A549 (cell line): ENCODE measurements around the gene CEP85L. TPM values are rescaled to one million over a fixed set of nuclear protein-coding genes. Genes with fewer than 3 reads are reported as not detected.

Experiments
- ATAC-seq, 2 experiments: fragments of 200-7000 bp in 1 of 2; fragments of >200 bp in 1 of 2; cut with Nextera tagmentation in 1 of 2; cut with Tn5 transposase in 1 of 2; 3 replicates each; pipeline versions ENCODE4 v1.8.0 to v1.9.1; 2018 to 2020; ENCODE audit warnings: mild to moderate bottlenecking in 1 of 2, moderate library complexity in 1 of 2
- CTCF ChIA-PET: fragments of 300-600 bp; sonication (Branson Sonifier 250); formaldehyde crosslinking; extraction: SDS; loops from one replicate; lab custom pipeline; 2021; ENCODE audit warnings: antibody characterized with exemption, inconsistent platforms; lab: Yijun Ruan, JAX
- POLR2A ChIA-PET: fragments of 350-600 bp; formaldehyde crosslinking; extraction: SDS; loops from one replicate; lab custom pipeline; 2021; ENCODE audit warnings: antibody characterized with exemption, inconsistent platforms; lab: Yijun Ruan, JAX
- DNase-seq, 2 experiments: peaks; one replicate each; pipeline versions ENCODE4 v3.0.0 to v3.0.0-alpha.2; 2011 to 2016; ENCODE audit warnings: low read depth in 1 of 2, low spot score in 1 of 2
- FAIRE-seq: peaks from 2 replicates; lab custom pipeline; 2011; peaks lifted over from hg19 to GRCh38; lab: Jason Lieb, UNC
- H3K27ac ChIP-seq, 2 experiments: fragments of >200 bp; sonication (Bioruptor Twin); formaldehyde crosslinking; 3 replicates each; pipeline ENCODE4 v1.5.1; 2016 to 2017
- H3K4me1 ChIP-seq: fragments of >200 bp; sonication (Bioruptor Twin); formaldehyde crosslinking; 3 replicates; pipeline ENCODE4 v1.6.1; 2016
- H3K4me2 ChIP-seq: fragments of >200 bp; sonication (Bioruptor Twin); formaldehyde crosslinking; 3 replicates; pipeline ENCODE4 v1.6.1; 2016
- H3K4me3 ChIP-seq: fragments of >200 bp; sonication (Bioruptor Twin); formaldehyde crosslinking; 3 replicates; pipeline ENCODE4 v1.5.1; 2016
- H3K9me3 ChIP-seq: fragments of >200 bp; sonication (Bioruptor Twin); formaldehyde crosslinking; 3 replicates; pipeline ENCODE4 v1.6.1; 2016
- ATOH8 ChIP-seq: fragments of 250-450 bp; sonication (Bioruptor Pico); IDR thresholded peaks from 2 replicates; pipeline ENCODE4 v1.5.0; 2020; ENCODE audit warnings: low read depth, mild to moderate bottlenecking, moderate library complexity
- BHLHE40 ChIP-seq: IDR thresholded peaks from 2 replicates; pipeline ENCODE4 v1.6.1; 2012; ENCODE audit warnings: low read depth, low read length, inconsistent platforms
- CBX2 ChIP-seq: fragments of 200-600 bp; sonication (generic); IDR thresholded peaks from 2 replicates; pipeline ENCODE4 v1.6.1; 2016; ENCODE audit warnings: low read depth, mild to moderate bottlenecking, borderline replicate concordance
- CEBPB ChIP-seq, 2 experiments: fragments of >200 bp in 1 of 2; sonication (Bioruptor Twin) in 1 of 2; formaldehyde crosslinking in 1 of 2; IDR thresholded peaks; 2 replicates each; pipeline ENCODE4 v1.6.1; 2012 to 2016
- CHD4 ChIP-seq: fragments of 200-600 bp; sonication (generic); IDR thresholded peaks from 2 replicates; pipeline ENCODE4 v1.6.1; 2016; ENCODE audit warnings: antibody characterized with exemption, mild to moderate bottlenecking, borderline replicate concordance
- E2F6 ChIP-seq: IDR thresholded peaks from 2 replicates; pipeline ENCODE4 v1.6.1; 2012; ENCODE audit warnings: low read depth, borderline replicate concordance
- EHF ChIP-seq: fragments of 250-450 bp; sonication (Bioruptor Pico); IDR thresholded peaks from 2 replicates; pipeline ENCODE4 v1.5.0; 2020; ENCODE audit warnings: mild to moderate bottlenecking
- EHMT2 ChIP-seq: fragments of 200-600 bp; sonication (generic); IDR thresholded peaks from 2 replicates; pipeline ENCODE4 v1.6.1; 2016; ENCODE audit warnings: antibody characterized with exemption, low read depth, mild to moderate bottlenecking, moderate library complexity
- EP300 ChIP-seq, 2 experiments: fragments of >200 bp; sonication (Bioruptor Twin); formaldehyde crosslinking; IDR thresholded peaks; 2 replicates in 1 of 2; 3 replicates in 1 of 2; pipeline ENCODE4 v1.6.1; 2016 to 2017
- ESRRA ChIP-seq: fragments of 150-350 bp; IDR thresholded peaks from 2 replicates; pipeline ENCODE4 v1.6.1; 2014; ENCODE audit warnings: mild to moderate bottlenecking, low read length, borderline replicate concordance
- FOSB ChIP-seq: fragments of 250-450 bp; sonication (Bioruptor Pico); IDR thresholded peaks from 2 replicates; pipeline ENCODE4 v1.5.0; 2020; ENCODE audit warnings: mild to moderate bottlenecking, moderate library complexity
- FOXS1 ChIP-seq: fragments of 250-450 bp; sonication (Bioruptor Pico); IDR thresholded peaks from 2 replicates; pipeline ENCODE4 v1.5.0; 2020; ENCODE audit warnings: mild to moderate bottlenecking, moderate library complexity
- GATA3 ChIP-seq: IDR thresholded peaks from 2 replicates; pipeline ENCODE4 v1.6.1; 2012; ENCODE audit warnings: borderline replicate concordance
- HDAC2 ChIP-seq: fragments of 200-600 bp; sonication (generic); IDR thresholded peaks from 2 replicates; pipeline ENCODE4 v1.6.1; 2016
- HES2 ChIP-seq: fragments of >200 bp; sonication (Bioruptor Twin); formaldehyde crosslinking; IDR thresholded peaks from 2 replicates; pipeline ENCODE4 v1.6.1; 2016
- HEYL ChIP-seq: fragments of 250-450 bp; sonication (Bioruptor Pico); IDR thresholded peaks from 2 replicates; pipeline ENCODE4 v1.8.0; 2021; ENCODE audit warnings: mild to moderate bottlenecking, moderate library complexity
- HOXB5 ChIP-seq: fragments of 250-450 bp; sonication (Bioruptor Pico); IDR thresholded peaks from 2 replicates; pipeline ENCODE4 v1.5.0; 2020; ENCODE audit warnings: mild to moderate bottlenecking, moderate library complexity
- KDM1A ChIP-seq: fragments of 200-600 bp; sonication (generic); IDR thresholded peaks from 2 replicates; pipeline ENCODE4 v1.6.1; 2016; ENCODE audit warnings: low read depth, mild to moderate bottlenecking
- KDM5A ChIP-seq: fragments of 200-600 bp; sonication (generic); IDR thresholded peaks from 2 replicates; pipeline ENCODE4 v1.6.1; 2016; ENCODE audit warnings: antibody characterized with exemption, mild to moderate bottlenecking
- MAFK ChIP-seq: fragments of 450-650 bp; IDR thresholded peaks from 2 replicates; pipeline ENCODE4 v1.6.1; 2014; ENCODE audit not compliant: partially characterized antibody
- MAZ ChIP-seq: fragments of 150-350 bp; IDR thresholded peaks from 2 replicates; pipeline ENCODE4 v1.6.1; 2014; ENCODE audit warnings: antibody characterized with exemption, low read depth, low read length, borderline replicate concordance
- NFE2L2 ChIP-seq: fragments of 150-350 bp; conservative IDR thresholded peaks from 2 replicates; pipeline ENCODE4 v1.6.1; 2014; ENCODE audit warnings: low read length
- NR3C1 ChIP-seq: fragments of >200 bp; sonication (Bioruptor Twin); formaldehyde crosslinking; IDR thresholded peaks from 3 replicates; pipeline ENCODE4 v1.6.1; 2017
- PBX3 ChIP-seq: IDR thresholded peaks from 2 replicates; pipeline ENCODE4 v1.6.1; 2012
- PHF8 ChIP-seq: fragments of 200-600 bp; sonication (generic); IDR thresholded peaks from 2 replicates; pipeline ENCODE4 v1.6.1; 2016; ENCODE audit warnings: low read depth, mild to moderate bottlenecking, antibody characterized with exemption, moderate library complexity, borderline replicate concordance
- RAD21 ChIP-seq, 2 experiments: fragments of >200 bp in 1 of 2; sonication (Bioruptor Twin) in 1 of 2; formaldehyde crosslinking in 1 of 2; IDR thresholded peaks in 1 of 2; conservative IDR thresholded peaks in 1 of 2; 2 replicates in 1 of 2; 3 replicates in 1 of 2; pipeline ENCODE4 v1.6.1; 2012 to 2018; ENCODE audit warnings: inconsistent platforms in 1 of 2
- RARB ChIP-seq: fragments of 250-450 bp; sonication (Bioruptor Pico); IDR thresholded peaks from 2 replicates; pipeline ENCODE4 v1.8.0; 2021; ENCODE audit warnings: mild to moderate bottlenecking, moderate library complexity
- RFX5 ChIP-seq: fragments of 450-650 bp; IDR thresholded peaks from 2 replicates; pipeline ENCODE4 v1.7.1; 2014; ENCODE audit warnings: antibody characterized with exemption, mild to moderate bottlenecking, moderate library complexity
- SMC3 ChIP-seq: fragments of >200 bp; sonication (Bioruptor Twin); formaldehyde crosslinking; IDR thresholded peaks from 3 replicates; pipeline ENCODE4 v1.6.1; 2018; ENCODE audit warnings: inconsistent platforms
- USF2 ChIP-seq: fragments of 450-650 bp; IDR thresholded peaks from 2 replicates; pipeline ENCODE4 v1.6.1; 2014; ENCODE audit warnings: antibody characterized with exemption
- ZC3H11A ChIP-seq: fragments of 450-650 bp; IDR thresholded peaks from 2 replicates; pipeline ENCODE4 v1.6.1; 2014; ENCODE audit warnings: antibody characterized with exemption, mild to moderate bottlenecking
- ZNF302 ChIP-seq: fragments of 250-450 bp; sonication (Bioruptor Pico); IDR thresholded peaks from 2 replicates; pipeline ENCODE4 v1.9.0; 2021; ENCODE audit warnings: inconsistent platforms, mild to moderate bottlenecking, moderate library complexity
- ZSCAN20 ChIP-seq: fragments of 250-450 bp; sonication (Bioruptor Pico); IDR thresholded peaks from 2 replicates; pipeline ENCODE4 v1.8.0; 2022; ENCODE audit warnings: mild to moderate bottlenecking, moderate library complexity
- WGBS: methylation state at CpG from one replicate; pipeline ENCODE4 v1.1.6; 2017; ENCODE audit errors: missing lambda C conversion rate; 5-methylcytosine and 5-hydroxymethylcytosine counted together
- polyA plus RNA-seq, 4 experiments: library from polyadenylated mRNA; depleted of rRNA in 3 of 4; stranded (reverse); fragments of >200 nt; fragmentation: RNase III in 1 of 4; extraction: RNeasy Plus Mini Kit Qiagen cat#74134 plus additional on column Dnase treatment in 1 of 4; gene quantifications; 2 replicates in 3 of 4; 3 replicates in 1 of 4; pipeline ENCODE4 v1.2.3, GENCODE V29; 2011 to 2017

Gene CEP85L
- polyA plus RNA-seq, 2 of the 4 experiments (the other 2 are of a cell fraction) = 1.3 to 3.4 TPM

GRCh38 chr6:118588626-118589025 is 62.8 kb downstream of the CEP85L start:
- no peak for ATAC-seq
- no peak for FAIRE-seq
- no peaks in the 10 kb centered on the region for H3K9me3 ChIP-seq
- ChIA-PET CTCF (no interaction called here), POLR2A (no interaction called here)
- peaks cover 5% of the 10 kb centered on the region; the same call in 1 of the 3 replicates for H3K4me1 ChIP-seq
- DNase-seq = no peak
- 98% methylated on average over 5 of the region's 5 CpGs for WGBS
- no peak overlapping the region for H3K4me3 ChIP-seq
- no peak overlapping the region for H3K4me2 ChIP-seq
- no peak overlapping the region for H3K27ac ChIP-seq
- TF ChIP-seq SMC3 (no peak), ZSCAN20 (CRISPR knock-in tag) (no peak), USF2 (no peak), MAZ (no peak), HES2 (no peak), EHF (CRISPR knock-in tag) (no peak), NR3C1 (no peak), RFX5 (no peak), CBX2 (no peak), KDM1A (no peak), KDM5A (no peak), CEBPB (IDR thresholded peaks at IDR 0.05) (no peak)
- TF ChIP-seq, all 56 proteins: peak for 0

GRCh38 chr6:118586746-118587485 is 64.5 kb downstream of the CEP85L start:
- ATAC-seq (no peak), FAIRE-seq (no peak), DNase-seq (no peak)
- Histone ChIP-seq H3K4me1 (peaks cover 5% of the 10 kb centered on the region; the same call in 1 of the 3 replicates), H3K4me3 (no peak overlapping the region), H3K4me2 (no peak overlapping the region), H3K9me3 (no peaks in the 10 kb centered on the region), H3K27ac (no peak overlapping the region)
- 81% methylated on average over 5 of the region's 5 CpGs for WGBS
- TF ChIP-seq ATOH8 (CRISPR knock-in tag) (no peak), MAFK (no peak), E2F6 (no peak), EHMT2 (no peak)
- ChIA-PET POLR2A (no interaction called here), CTCF (no interaction called here)

- ChIA-PET CTCF (interaction anchor here (0.7 to 2.0 kb wide), 2 partner anchors 15 to 19 kb away, joined by 3 to 4 read pairs; no protein-coding TSS in a partner anchor), POLR2A (no interaction called here)
- TF ChIP-seq NR3C1 (no peak), RFX5 (no peak), PHF8 (no peak), ZC3H11A (no peak), PBX3 (no peak), CBX2 (no peak), BHLHE40 (no peak), FOSB (CRISPR knock-in tag) (no peak), RARB (CRISPR knock-in tag) (no peak), RAD21 (conservative IDR thresholded peaks at IDR 0.05 in 1 of 2, IDR thresholded peaks at IDR 0.05 in 1 of 2) (no peak), GATA3 (no peak), EP300 (IDR thresholded peaks at IDR 0.05) (no peak), HDAC2 (no peak), FOXS1 (CRISPR knock-in tag) (no peak), ZNF302 (CRISPR knock-in tag) (no peak), HEYL (CRISPR knock-in tag) (no peak), CHD4 (no peak), HOXB5 (CRISPR knock-in tag) (no peak), NFE2L2 (no peak), ESRRA (no peak)
- no peak overlapping the region for H3K4me2 ChIP-seq
- H3K9me3 ChIP-seq = no peaks in the 10 kb centered on the region
- H3K4me3 ChIP-seq = no peak overlapping the region
- ATAC-seq = no peak
- H3K27ac ChIP-seq = no peak overlapping the region
- peaks cover 5% of the 10 kb centered on the region; the same call in 1 of the 3 replicates for H3K4me1 ChIP-seq
- WGBS = 97% methylated on average over 5 of the region's 5 CpGs
- no peak for FAIRE-seq
- no peak for DNase-seq
These were observed 66.5 kb downstream of the CEP85L start for GRCh38 chr6:118584911-118585310.
